ENCODE measurements around the gene CIB4. TPM values are rescaled to one million over a fixed set of nuclear protein-coding genes. Genes with fewer than 3 reads are reported as not detected.

Gene CIB4
- total and polyA plus RNA-seq, 7 experiments from 2014 or later, result not detected

- POLR2A ChIA-PET, result no interaction called here
- CTCF ChIA-PET, result interaction anchor here (0.9 kb wide), 1 partner anchor 14 kb away, joined by 3 read pairs; no protein-coding TSS in a partner anchor
- Histone ChIP-seq H3K9me3 (ENCODE audit: control insufficient read depth in 2 of 3, low read length in 3 of 3) (no peaks in the 10 kb centered on the region), H3K27me3 (ENCODE audit: control insufficient read depth in 2 of 2, insufficient read depth in 2 of 2, low read length in 2 of 2) (no peaks in the 10 kb centered on the region), H3K4me1 (ENCODE audit: control insufficient read depth in 2 of 2, insufficient read depth in 2 of 2, low read length in 2 of 2) (no peaks in the 10 kb centered on the region), H3K27ac (ENCODE audit: low read depth, low read length) (no peak overlapping the region), H3K36me3 (ENCODE audit: control insufficient read depth in 2 of 3, insufficient read depth in 3 of 3, low read length in 3 of 3) (no peaks in the 10 kb centered on the region), H3K4me3 (ENCODE audit: low read length) (no peak overlapping the region)
- Mint-ChIP-seq H3K9me3 (peaks cover 0 to 2% (median 0%) of the 10 kb centered on the region in 11 donors), H3K36me3 (no peaks in the 10 kb centered on the region), H3K27ac (no peak overlapping the region), H3K4me3 (no peak overlapping the region), H3K27me3 (peaks cover 0 to 5% (median 0%) of the 10 kb centered on the region in 5 donors), H3K4me1 (no peaks in the 10 kb centered on the region)
- ATAC-seq (no peak), DNase-seq (no peak)
- intact Hi-C loops (cut with micrococcal nuclease), result no loop called here
Measured at GRCh38 chr2:26534098-26534864, 106.9 kb downstream of the CIB4 start.

DNA sequence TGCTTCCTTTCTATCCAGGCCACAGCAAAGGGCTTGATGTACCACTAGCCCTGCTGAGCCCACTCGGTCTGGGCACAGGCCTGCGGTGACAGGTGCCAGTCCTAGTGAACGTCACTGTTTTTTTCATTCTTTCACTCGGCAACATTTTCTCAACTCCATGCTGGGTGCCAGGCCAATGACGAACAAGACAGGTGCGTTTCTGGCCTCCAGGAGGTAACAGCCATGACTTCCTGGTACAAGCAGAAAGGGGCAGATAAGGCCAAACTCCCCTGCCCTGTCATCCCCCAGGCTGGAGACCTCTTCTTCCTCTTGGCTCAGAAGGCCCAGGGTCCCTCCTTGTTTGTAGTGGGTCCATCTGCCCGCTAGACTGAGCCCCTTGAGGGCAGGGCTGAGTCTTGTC is 107.5 kb downstream of the CIB4 start:
- intact Hi-C loops (cut with micrococcal nuclease), result no loop called here
- CTCF ChIA-PET, result no interaction called here
- DNase-seq, result no peak

GRCh38 chr2:26532301-26533250 is 108.6 kb downstream of the CIB4 start:
- intact Hi-C loops (cut with micrococcal nuclease), result no loop called here
- Mint-ChIP-seq H3K27ac (no peak overlapping the region), H3K4me1 (no peaks in the 10 kb centered on the region), H3K9me3 (peaks cover 0 to 2% (median 0%) of the 10 kb centered on the region in 11 donors), H3K36me3 (no peaks in the 10 kb centered on the region), H3K4me3 (no peak overlapping the region), H3K27me3 (peaks cover 0 to 5% (median 0%) of the 10 kb centered on the region in 5 donors)
- no peak for DNase-seq
- Histone ChIP-seq H3K4me1 (ENCODE audit: control insufficient read depth in 2 of 2, insufficient read depth in 2 of 2, low read length in 2 of 2) (no peaks in the 10 kb centered on the region), H3K9me3 (ENCODE audit: control insufficient read depth in 2 of 3, low read length in 3 of 3) (no peaks in the 10 kb centered on the region), H3K36me3 (ENCODE audit: control insufficient read depth in 2 of 3, insufficient read depth in 3 of 3, low read length in 3 of 3) (no peaks in the 10 kb centered on the region), H3K27ac (ENCODE audit: low read depth, low read length) (no peak overlapping the region), H3K27me3 (ENCODE audit: control insufficient read depth in 2 of 2, insufficient read depth in 2 of 2, low read length in 2 of 2) (no peaks in the 10 kb centered on the region), H3K4me3 (ENCODE audit: low read length) (no peak overlapping the region)
- CTCF ChIA-PET, result no interaction called here
- POLR2A ChIA-PET, result interaction anchor here (0.7 kb wide), 1 partner anchor 95 kb away, joined by 3 read pairs; no protein-coding TSS in a partner anchor
- no peak for ATAC-seq

More for the DNA sequence above, 107.5 kb downstream of the CIB4 start:
- H3K4me1 ChIP-seq (ENCODE audit: control insufficient read depth in 2 of 2, insufficient read depth in 2 of 2, low read length in 2 of 2), result no peaks in the 10 kb centered on the region
- Mint-ChIP-seq H3K27ac (no peak overlapping the region), H3K4me1 (no peaks in the 10 kb centered on the region), H3K4me3 (no peak overlapping the region), H3K27me3 (peaks cover 0 to 5% (median 0%) of the 10 kb centered on the region in 5 donors), H3K36me3 (no peaks in the 10 kb centered on the region), H3K9me3 (peaks cover 0 to 2% (median 0%) of the 10 kb centered on the region in 11 donors)
- H3K27ac ChIP-seq (ENCODE audit: low read depth, low read length), result no peak overlapping the region
- POLR2A ChIA-PET, result interaction anchor here (0.7 kb wide), 1 partner anchor 96 kb away, joined by 3 read pairs; no protein-coding TSS in a partner anchor
- no peaks in the 10 kb centered on the region for H3K27me3 ChIP-seq (ENCODE audit: control insufficient read depth in 2 of 2, insufficient read depth in 2 of 2, low read length in 2 of 2)
- ATAC-seq, result no peak
- no peak overlapping the region for H3K4me3 ChIP-seq (ENCODE audit: low read length)
- no peaks in the 10 kb centered on the region for H3K9me3 ChIP-seq (ENCODE audit: control insufficient read depth in 2 of 3, low read length in 3 of 3)
- no peaks in the 10 kb centered on the region for H3K36me3 ChIP-seq (ENCODE audit: control insufficient read depth in 2 of 3, insufficient read depth in 3 of 3, low read length in 3 of 3)

Other genes with a start within 250 kb of the CIB4 start
- gene DRC1, start 239.4 kb downstream of the CIB4 start, total RNA-seq, result under 1 TPM in 1 of 5 experiments, not detected in 4; 0.29 TPM
- gene DRC1, start 239.4 kb downstream of the CIB4 start, polyA plus RNA-seq, result not detected
- 10 to 100 TPM in 1 of 5 experiments, under 1 TPM in 3, not detected in 1; 0.16 to 14.8 (median 0.71) TPM for gene OTOF, start 163.2 kb downstream of the CIB4 start, total RNA-seq
- under 1 TPM in 1 of 2 donors, not detected in 1; 0.22 TPM for gene OTOF, start 163.2 kb downstream of the CIB4 start, polyA plus RNA-seq
- gene KCNK3, start 51.4 kb upstream of the CIB4 start, total RNA-seq, result not detected
- not detected for gene KCNK3, start 51.4 kb upstream of the CIB4 start, polyA plus RNA-seq
- gene SLC35F6, start 122.9 kb upstream of the CIB4 start, total RNA-seq, result 10 to 100 TPM; 17.3 to 22.5 (median 19.9) TPM
- gene SLC35F6, start 122.9 kb upstream of the CIB4 start, polyA plus RNA-seq, result 1 to 10 TPM; 4.7 to 6.6 TPM
- gene CENPA, start 144.7 kb upstream of the CIB4 start, total RNA-seq, result 10 to 100 TPM in 1 of 5 experiments, under 1 TPM in 2, not detected in 2; 0.37 to 25.6 (median 0.73) TPM
- not detected for gene CENPA, start 144.7 kb upstream of the CIB4 start, polyA plus RNA-seq
- gene DPYSL5, start 206.8 kb upstream of the CIB4 start, total RNA-seq, result not detected
- not detected for gene DPYSL5, start 206.8 kb upstream of the CIB4 start, polyA plus RNA-seq

Measured in naive thymus-derived CD4-positive, alpha-beta T cell (primary cell).